ENCODE results near the gene PGAP2. TPM values are rescaled to one million over a fixed set of nuclear protein-coding genes. Genes with fewer than 3 reads are reported as not detected.

PGAP2 gene
- total RNA-seq, 1 experiment from 2014 or later: 30.5 TPM

DNA sequence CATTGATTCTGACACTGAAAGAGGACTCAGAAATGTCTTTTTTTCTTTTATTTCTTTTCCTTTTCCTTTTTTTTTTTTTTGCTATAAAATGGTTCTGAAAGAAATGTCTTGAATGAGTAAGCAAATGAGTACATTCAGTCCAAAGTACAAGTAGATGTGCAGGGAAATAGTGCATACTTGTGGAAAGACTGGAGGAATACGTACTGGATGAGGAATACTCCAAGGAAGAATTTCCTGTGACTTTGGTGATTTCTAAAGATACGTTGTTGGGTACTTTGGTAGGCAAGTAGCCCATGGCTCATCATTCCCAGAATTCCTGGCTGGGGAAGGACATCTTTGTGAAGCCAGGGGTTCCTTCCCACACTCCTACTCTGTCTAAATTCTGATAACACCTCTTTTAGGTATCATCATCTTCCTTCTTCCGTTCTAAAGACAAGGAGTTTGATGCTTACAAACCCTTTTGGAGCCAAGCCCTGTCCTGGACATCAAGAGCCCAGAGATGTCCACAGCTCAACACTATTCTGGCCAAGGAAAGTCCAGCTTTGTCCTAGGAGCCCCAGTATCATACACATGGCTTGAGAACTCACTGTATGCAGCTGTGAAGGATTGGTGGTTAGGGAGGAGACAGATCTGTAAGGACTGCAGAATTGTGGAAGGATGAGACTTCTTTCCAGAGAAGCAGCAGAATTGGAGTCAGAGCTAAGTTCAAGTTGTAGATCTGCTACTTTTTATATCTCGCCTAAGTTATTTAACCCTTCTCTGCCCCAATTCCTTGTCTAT is 6.2 kb upstream of the PGAP2 start:
- H3K27ac ChIP-seq (ENCODE audit: low read depth, low read length): no peak overlapping the region
- intact Hi-C loops (cut with micrococcal nuclease): no loop called here
- RAD21 ChIA-PET (ENCODE audit: low non-redundant PET in 1 of 2, low total read pairs in 2 of 2, uncharacterized antibody in 2 of 2, unreplicated experiment in 2 of 2): no interaction called here
- no TSS peak for BruUV-seq (replicated peaks)
- DNase-seq (ENCODE audit: low read depth, low spot score) (no peak), ATAC-seq (no peak)
- H3K9me2 ChIP-seq (ENCODE audit: insufficient read depth): no peaks in the 10 kb centered on the region
- no peaks in the 10 kb centered on the region for H3K36me3 ChIP-seq (ENCODE audit: control insufficient read depth in 1 of 2, insufficient read depth in 2 of 2, low read length in 2 of 2)
- no peaks in the 10 kb centered on the region for H4K20me1 ChIP-seq (ENCODE audit: insufficient read depth)
- H3K9me3 ChIP-seq (ENCODE audit: control insufficient read depth in 1 of 2, insufficient read depth in 1 of 2, low read depth in 1 of 2, low read length in 2 of 2): no peaks in the 10 kb centered on the region
- no peaks in the 10 kb centered on the region for H3K27me3 ChIP-seq (ENCODE audit: insufficient read depth, low read length)
- POLR2A ChIA-PET: no interaction called here
- no peak for TF ChIP-seq JUND (IDR thresholded peaks at IDR 0.05)
- TF ChIP-seq EGR1 (IDR thresholded peaks at IDR 0.05; ENCODE audit: low read depth): no peak
- H3K4me3 ChIP-seq (replicated peaks in 1 of 2; ENCODE audit: low read depth in 1 of 2, low read length in 2 of 2): no peak overlapping the region
- no peak overlapping the region for H3K4me2 ChIP-seq (ENCODE audit: low read length)
- H3K9ac ChIP-seq (ENCODE audit: low read length): no peak overlapping the region
- H2AFZ ChIP-seq (ENCODE audit: low read depth, low read length, poor library complexity, severe bottlenecking): no peak overlapping the region
- peaks cover 2% of the 10 kb centered on the region for H3K79me2 ChIP-seq (ENCODE audit: insufficient read depth, low read length)
- peaks cover 6 to 22% of the 10 kb centered on the region in 2 experiments for H3K4me1 ChIP-seq (ENCODE audit: control insufficient read depth in 1 of 2, insufficient read depth in 2 of 2, low read length in 2 of 2)
- CTCF ChIA-PET: no interaction called here

- H3K9me3 ChIP-seq (ENCODE audit: control insufficient read depth in 1 of 2, insufficient read depth in 1 of 2, low read depth in 1 of 2, low read length in 2 of 2): no peaks in the 10 kb centered on the region
- H3K27me3 ChIP-seq (ENCODE audit: insufficient read depth, low read length): no peaks in the 10 kb centered on the region
- RAD21 ChIA-PET (ENCODE audit: low non-redundant PET in 1 of 2, low total read pairs in 2 of 2, uncharacterized antibody in 2 of 2, unreplicated experiment in 2 of 2): no interaction called here
- H3K9me2 ChIP-seq (ENCODE audit: insufficient read depth): no peaks in the 10 kb centered on the region
- no peaks in the 10 kb centered on the region for H3K79me2 ChIP-seq (ENCODE audit: insufficient read depth, low read length)
- 0 out of 2 replicates have a peak overlapping the region, but pooled peaks have one; percentile 14 for H3K9ac ChIP-seq (ENCODE audit: low read length)
- POLR2A ChIA-PET: interaction anchor here (0.7 kb wide), 1 partner anchor 270 kb away, joined by 3 read pairs; no protein-coding TSS in a partner anchor
- no TSS peak for BruUV-seq (replicated peaks)
- no peak overlapping the region for H3K4me3 ChIP-seq (replicated peaks in 1 of 2; ENCODE audit: low read depth in 1 of 2, low read length in 2 of 2)
- H4K20me1 ChIP-seq (ENCODE audit: insufficient read depth): no peaks in the 10 kb centered on the region
- intact Hi-C loops (cut with micrococcal nuclease): no loop called here
- no peaks in the 10 kb centered on the region for H3K36me3 ChIP-seq (ENCODE audit: control insufficient read depth in 1 of 2, insufficient read depth in 2 of 2, low read length in 2 of 2)
- H3K4me1 ChIP-seq (ENCODE audit: control insufficient read depth in 1 of 2, insufficient read depth in 2 of 2, low read length in 2 of 2): peaks cover 0 to 21% of the 10 kb centered on the region in 2 experiments; a peak in 2 of 4 replicates
- DNase-seq (ENCODE audit: low read depth, low spot score) (no peak), ATAC-seq (no peak)
- peak overlapping the region; percentile 51 for H3K4me2 ChIP-seq (ENCODE audit: low read length)
- no peak overlapping the region for H3K27ac ChIP-seq (ENCODE audit: low read depth, low read length)
- CTCF ChIA-PET: no interaction called here
- H2AFZ ChIP-seq (ENCODE audit: low read depth, low read length, poor library complexity, severe bottlenecking): no peak overlapping the region
- no peak for TF ChIP-seq JUND (IDR thresholded peaks at IDR 0.05)
- no peak for TF ChIP-seq EZH2 (IDR thresholded peaks at IDR 0.05)
- no peak for TF ChIP-seq ZFX (IDR thresholded peaks at IDR 0.05)
- no peak for TF ChIP-seq MAX (IDR thresholded peaks at IDR 0.05)
- TF ChIP-seq SRF (IDR thresholded peaks at IDR 0.05; ENCODE audit: low read depth): no peak
- TF ChIP-seq ZNF274 (IDR thresholded peaks at IDR 0.05; ENCODE audit: low read depth, low read length): no peak
- no peak for TF ChIP-seq CBX3 (IDR thresholded peaks at IDR 0.05; ENCODE audit: low read depth)
- TF ChIP-seq SIN3A (IDR thresholded peaks at IDR 0.05; ENCODE audit: low read depth): no peak
- TF ChIP-seq YY1 (IDR thresholded peaks at IDR 0.05; ENCODE audit: extremely low read depth, insufficient replicate concordance, low read depth, low read length): no peak
- no peak for TF ChIP-seq ZBTB33 (IDR thresholded peaks at IDR 0.05; ENCODE audit: extremely low read depth, insufficient replicate concordance, low read length)
- TF ChIP-seq, protein P1, sequence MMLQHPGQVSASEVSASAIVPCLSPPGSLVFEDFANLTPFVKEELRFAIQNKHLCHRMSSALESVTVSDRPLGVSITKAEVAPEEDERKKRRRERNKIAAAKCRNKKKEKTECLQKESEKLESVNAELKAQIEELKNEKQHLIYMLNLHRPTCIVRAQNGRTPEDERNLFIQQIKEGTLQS (IDR thresholded peaks at IDR 0.05): no peak
- TF ChIP-seq POLR2A (IDR thresholded peaks at IDR 0.05; ENCODE audit: borderline replicate concordance, extremely low read depth, insufficient read depth, insufficient read length): no peak
- TF ChIP-seq TCF7L2 (IDR thresholded peaks at IDR 0.05; ENCODE audit: borderline replicate concordance, extremely low read depth, insufficient read depth, insufficient read length): no peak
- TF ChIP-seq EGR1 (IDR thresholded peaks at IDR 0.05; ENCODE audit: low read depth): no peak
- no peak for TF ChIP-seq CEBPB (IDR thresholded peaks at IDR 0.05; ENCODE audit: low read depth)
- TF ChIP-seq SP1 (IDR thresholded peaks at IDR 0.05; ENCODE audit: low read depth): no peak
These were observed 4.4 kb upstream of the PGAP2 start for GRCh38 chr11:3803726-3804495.

Measured in HCT116 (cell line).